Mammary epithelial cell (primary cell): Measurements from ENCODE around the gene PTPDC1.
"Not testable (repeated sequence)": the region's sequence is repeated elsewhere in the genome, so short reads cannot be mapped to it uniquely, and the experiment has no call there.

ENCODE experiments used
- EZH2 ChIP-seq: IDR thresholded peaks from 2 replicates; pipeline ENCODE4 v1.6.1; 2012; ENCODE audit warnings: low read length, inconsistent platforms, borderline replicate concordance
- TF ChIP-seq, protein P1 (sequence below), 2 donors: IDR thresholded peaks in 1 of 2; conservative IDR thresholded peaks in 1 of 2; 2 replicates each; pipeline ENCODE4 v1.5.1; 2011 to 2012; ENCODE audit warnings: inconsistent platforms in 2 of 2, low read length in 2 of 2, mild to moderate bottlenecking in 2 of 2, control low read depth in 1 of 2, low read depth in 1 of 2; ENCODE audit not compliant: insufficient read depth in 1 of 2; ENCODE audit errors: extremely low read depth in 1 of 2

GRCh38 chr9:94120088-94120487, 35.8 kb downstream of the PTPDC1 start:
- TF ChIP-seq, protein P1, sequence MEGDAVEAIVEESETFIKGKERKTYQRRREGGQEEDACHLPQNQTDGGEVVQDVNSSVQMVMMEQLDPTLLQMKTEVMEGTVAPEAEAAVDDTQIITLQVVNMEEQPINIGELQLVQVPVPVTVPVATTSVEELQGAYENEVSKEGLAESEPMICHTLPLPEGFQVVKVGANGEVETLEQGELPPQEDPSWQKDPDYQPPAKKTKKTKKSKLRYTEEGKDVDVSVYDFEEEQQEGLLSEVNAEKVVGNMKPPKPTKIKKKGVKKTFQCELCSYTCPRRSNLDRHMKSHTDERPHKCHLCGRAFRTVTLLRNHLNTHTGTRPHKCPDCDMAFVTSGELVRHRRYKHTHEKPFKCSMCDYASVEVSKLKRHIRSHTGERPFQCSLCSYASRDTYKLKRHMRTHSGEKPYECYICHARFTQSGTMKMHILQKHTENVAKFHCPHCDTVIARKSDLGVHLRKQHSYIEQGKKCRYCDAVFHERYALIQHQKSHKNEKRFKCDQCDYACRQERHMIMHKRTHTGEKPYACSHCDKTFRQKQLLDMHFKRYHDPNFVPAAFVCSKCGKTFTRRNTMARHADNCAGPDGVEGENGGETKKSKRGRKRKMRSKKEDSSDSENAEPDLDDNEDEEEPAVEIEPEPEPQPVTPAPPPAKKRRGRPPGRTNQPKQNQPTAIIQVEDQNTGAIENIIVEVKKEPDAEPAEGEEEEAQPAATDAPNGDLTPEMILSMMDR (conservative IDR thresholded peaks at IDR 0.05 in 1 of 2, IDR thresholded peaks at IDR 0.05 in 1 of 2; ENCODE audit: extremely low read depth in 1 of 2, insufficient read depth in 1 of 2, low read depth in 1 of 2, low read length in 2 of 2): not testable (repeated sequence)
- TF ChIP-seq EZH2: not testable (repeated sequence)
